ENCODE data around the gene ARFGEF2.

- TF ChIP-seq CTCF (IDR thresholded peaks at IDR 0.05) (no peak), ZFX (IDR thresholded peaks at IDR 0.05; ENCODE audit: borderline replicate concordance) (no peak)
Observed at GRCh38 chr20:48878534-48879248, 42.8 kb upstream of the ARFGEF2 start.
